Measurements from ENCODE around the gene CLPSL2. TPM values are rescaled to one million over a fixed set of nuclear protein-coding genes. Genes with fewer than 3 reads are reported as not detected.

The CLPSL2 gene
- total and polyA plus RNA-seq, 10 of the 15 experiments (the other 5 are each of a cell fraction or from before 2014, with no cell fraction given): 0.32 to 1.3 TPM; not detected in 8

DNA sequence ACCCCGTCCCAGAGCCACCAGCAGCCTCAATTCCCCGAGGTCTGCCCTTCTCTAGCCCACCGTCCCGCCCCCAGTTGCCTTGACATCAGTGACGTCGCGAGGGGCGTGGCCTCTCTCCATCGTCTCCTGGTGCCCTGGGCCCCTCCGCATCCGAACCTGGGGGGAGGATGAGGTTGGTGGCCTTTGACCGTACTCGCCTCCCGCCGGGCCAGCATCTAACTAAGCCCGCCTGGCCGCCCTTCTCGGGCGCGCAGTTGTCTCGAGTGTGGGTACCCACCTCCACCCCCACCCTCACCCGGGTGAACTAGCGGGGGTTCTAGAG lies 45.0 kb upstream of the CLPSL2 start:
- in situ Hi-C loops (cut with MboI) (no loop called here), intact Hi-C loops (cut with micrococcal nuclease; ENCODE audit: unreplicated experiment) (loop anchor here (5.0 to 10.0 kb wide), 2 partner anchors 387 to 434 kb away; partner anchors contain the start of genes DEF6 and PPARD)
- POLR2A ChIA-PET: interaction anchor here (1.1 to 1.9 kb wide), 4 partner anchors 13 to 57 kb away, joined by 3 to 6 read pairs (median 4); no protein-coding TSS in a partner anchor
- Histone ChIP-seq H3K9me3 (replicated peaks; ENCODE audit: control insufficient read depth, insufficient read depth, low read length) (no peaks in the 10 kb centered on the region), H4K20me1 (ENCODE audit: control insufficient read depth, insufficient read depth) (no peaks in the 10 kb centered on the region), H3K4me1 (ENCODE audit: control insufficient read depth, insufficient read depth, low read length) (peaks cover 50% of the 10 kb centered on the region), H3K27ac (ENCODE audit: control insufficient read depth, insufficient read depth) (peak overlapping the region; percentile 89), H3K9ac (ENCODE audit: control insufficient read depth, insufficient read depth, low read length) (peak overlapping the region; percentile 87), H3K36me3 (ENCODE audit: control insufficient read depth in 2 of 2, insufficient read depth in 2 of 2, low read length in 1 of 2) (no peaks in the 10 kb centered on the region), H3K27me3 (replicated peaks in 1 of 2; ENCODE audit: control insufficient read depth in 2 of 2, insufficient read depth in 2 of 2, low read length in 1 of 2) (no peaks in the 10 kb centered on the region), H2AFZ (ENCODE audit: control insufficient read depth, low read depth, low read length) (peak overlapping the region; percentile 81), H3K4me2 (ENCODE audit: control insufficient read depth, insufficient read depth) (peak overlapping the region; percentile 68), H3K4me3 (peak overlapping the region; percentile 86), H3K79me2 (ENCODE audit: control insufficient read depth, insufficient read depth, low read length) (no peaks in the 10 kb centered on the region; the same call in 1 of the 2 replicates)
- SMC1A ChIA-PET (ENCODE audit: uncharacterized antibody, unreplicated experiment): interaction anchor here (1.2 to 3.6 kb wide), 5 partner anchors 12 to 97 kb away, joined by 3 to 21 read pairs (median 6); no protein-coding TSS in a partner anchor
- WGBS (ENCODE audit: insufficient coverage, insufficient replicate concordance, low lambda C conversion rate, missing lambda C conversion rate): 2% methylated on average over 14 of the region's 23 CpGs
- FAIRE-seq: no peak
- CTCF ChIA-PET: interaction anchor here (1.0 to 9.7 kb wide), 4 partner anchors 9 to 145 kb away, joined by 3 to 374 read pairs (median 8); no protein-coding TSS in a partner anchor
- RAD21 ChIA-PET (ENCODE audit: unreplicated experiment): interaction anchor here (1.0 to 5.6 kb wide), 8 partner anchors 9 to 208 kb away, joined by 3 to 36 read pairs (median 8); no protein-coding TSS in a partner anchor
- DNase-seq (ENCODE audit: low read depth, low spot score): peak; percentile 72
- TSS peak; percentile 87 for BruUV-seq (replicated peaks)
- peak; percentile 69 for ATAC-seq
- TF ChIP-seq DPF2 (IDR thresholded peaks at IDR 0.05) (no peak), CHD2 (IDR thresholded peaks at IDR 0.05; ENCODE audit: borderline replicate concordance, low read depth, low read length) (no peak), ZNF207 (IDR thresholded peaks at IDR 0.05; ENCODE audit: borderline replicate concordance) (no peak), CBX3 (IDR thresholded peaks at IDR 0.05; ENCODE audit: borderline replicate concordance, low read depth) (no peak), ZNF217 (IDR thresholded peaks at IDR 0.05) (no peak), MEF2B (IDR thresholded peaks at IDR 0.05; ENCODE audit: partially characterized antibody, poor library complexity, severe bottlenecking) (peak; percentile 38), RBBP5 (conservative IDR thresholded peaks at IDR 0.05) (no peak), MXI1 (IDR thresholded peaks at IDR 0.05; ENCODE audit: low read depth, low read length) (peak; percentile 51; the same call in 1 of the 2 replicates), MEF2A (IDR thresholded peaks at IDR 0.05; ENCODE audit: insufficient read depth, low read depth, low read length) (no peak)
- TF ChIP-seq, protein P1, sequence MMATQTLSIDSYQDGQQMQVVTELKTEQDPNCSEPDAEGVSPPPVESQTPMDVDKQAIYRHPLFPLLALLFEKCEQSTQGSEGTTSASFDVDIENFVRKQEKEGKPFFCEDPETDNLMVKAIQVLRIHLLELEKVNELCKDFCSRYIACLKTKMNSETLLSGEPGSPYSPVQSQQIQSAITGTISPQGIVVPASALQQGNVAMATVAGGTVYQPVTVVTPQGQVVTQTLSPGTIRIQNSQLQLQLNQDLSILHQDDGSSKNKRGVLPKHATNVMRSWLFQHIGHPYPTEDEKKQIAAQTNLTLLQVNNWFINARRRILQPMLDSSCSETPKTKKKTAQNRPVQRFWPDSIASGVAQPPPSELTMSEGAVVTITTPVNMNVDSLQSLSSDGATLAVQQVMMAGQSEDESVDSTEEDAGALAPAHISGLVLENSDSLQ (IDR thresholded peaks at IDR 0.05): 0 out of 2 replicates have a peak, but pooled peaks have one; percentile 2
- TF ChIP-seq, protein P2, sequence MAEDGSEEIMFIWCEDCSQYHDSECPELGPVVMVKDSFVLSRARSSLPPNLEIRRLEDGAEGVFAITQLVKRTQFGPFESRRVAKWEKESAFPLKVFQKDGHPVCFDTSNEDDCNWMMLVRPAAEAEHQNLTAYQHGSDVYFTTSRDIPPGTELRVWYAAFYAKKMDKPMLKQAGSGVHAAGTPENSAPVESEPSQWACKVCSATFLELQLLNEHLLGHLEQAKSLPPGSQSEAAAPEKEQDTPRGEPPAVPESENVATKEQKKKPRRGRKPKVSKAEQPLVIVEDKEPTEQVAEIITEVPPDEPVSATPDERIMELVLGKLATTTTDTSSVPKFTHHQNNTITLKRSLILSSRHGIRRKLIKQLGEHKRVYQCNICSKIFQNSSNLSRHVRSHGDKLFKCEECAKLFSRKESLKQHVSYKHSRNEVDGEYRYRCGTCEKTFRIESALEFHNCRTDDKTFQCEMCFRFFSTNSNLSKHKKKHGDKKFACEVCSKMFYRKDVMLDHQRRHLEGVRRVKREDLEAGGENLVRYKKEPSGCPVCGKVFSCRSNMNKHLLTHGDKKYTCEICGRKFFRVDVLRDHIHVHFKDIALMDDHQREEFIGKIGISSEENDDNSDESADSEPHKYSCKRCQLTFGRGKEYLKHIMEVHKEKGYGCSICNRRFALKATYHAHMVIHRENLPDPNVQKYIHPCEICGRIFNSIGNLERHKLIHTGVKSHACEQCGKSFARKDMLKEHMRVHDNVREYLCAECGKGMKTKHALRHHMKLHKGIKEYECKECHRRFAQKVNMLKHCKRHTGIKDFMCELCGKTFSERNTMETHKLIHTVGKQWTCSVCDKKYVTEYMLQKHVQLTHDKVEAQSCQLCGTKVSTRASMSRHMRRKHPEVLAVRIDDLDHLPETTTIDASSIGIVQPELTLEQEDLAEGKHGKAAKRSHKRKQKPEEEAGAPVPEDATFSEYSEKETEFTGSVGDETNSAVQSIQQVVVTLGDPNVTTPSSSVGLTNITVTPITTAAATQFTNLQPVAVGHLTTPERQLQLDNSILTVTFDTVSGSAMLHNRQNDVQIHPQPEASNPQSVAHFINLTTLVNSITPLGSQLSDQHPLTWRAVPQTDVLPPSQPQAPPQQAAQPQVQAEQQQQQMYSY (CRISPR knock-in tag; IDR thresholded peaks at IDR 0.05): no peak
- TF ChIP-seq, protein P3, sequence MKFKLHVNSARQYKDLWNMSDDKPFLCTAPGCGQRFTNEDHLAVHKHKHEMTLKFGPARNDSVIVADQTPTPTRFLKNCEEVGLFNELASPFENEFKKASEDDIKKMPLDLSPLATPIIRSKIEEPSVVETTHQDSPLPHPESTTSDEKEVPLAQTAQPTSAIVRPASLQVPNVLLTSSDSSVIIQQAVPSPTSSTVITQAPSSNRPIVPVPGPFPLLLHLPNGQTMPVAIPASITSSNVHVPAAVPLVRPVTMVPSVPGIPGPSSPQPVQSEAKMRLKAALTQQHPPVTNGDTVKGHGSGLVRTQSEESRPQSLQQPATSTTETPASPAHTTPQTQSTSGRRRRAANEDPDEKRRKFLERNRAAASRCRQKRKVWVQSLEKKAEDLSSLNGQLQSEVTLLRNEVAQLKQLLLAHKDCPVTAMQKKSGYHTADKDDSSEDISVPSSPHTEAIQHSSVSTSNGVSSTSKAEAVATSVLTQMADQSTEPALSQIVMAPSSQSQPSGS (IDR thresholded peaks at IDR 0.05; ENCODE audit: low read length): no peak
- TF ChIP-seq, protein P4, sequence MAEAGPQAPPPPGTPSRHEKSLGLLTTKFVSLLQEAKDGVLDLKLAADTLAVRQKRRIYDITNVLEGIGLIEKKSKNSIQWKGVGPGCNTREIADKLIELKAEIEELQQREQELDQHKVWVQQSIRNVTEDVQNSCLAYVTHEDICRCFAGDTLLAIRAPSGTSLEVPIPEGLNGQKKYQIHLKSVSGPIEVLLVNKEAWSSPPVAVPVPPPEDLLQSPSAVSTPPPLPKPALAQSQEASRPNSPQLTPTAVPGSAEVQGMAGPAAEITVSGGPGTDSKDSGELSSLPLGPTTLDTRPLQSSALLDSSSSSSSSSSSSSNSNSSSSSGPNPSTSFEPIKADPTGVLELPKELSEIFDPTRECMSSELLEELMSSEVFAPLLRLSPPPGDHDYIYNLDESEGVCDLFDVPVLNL (IDR thresholded peaks at IDR 0.05; ENCODE audit: low read depth, low read length): no peak
- TF ChIP-seq, protein P5, sequence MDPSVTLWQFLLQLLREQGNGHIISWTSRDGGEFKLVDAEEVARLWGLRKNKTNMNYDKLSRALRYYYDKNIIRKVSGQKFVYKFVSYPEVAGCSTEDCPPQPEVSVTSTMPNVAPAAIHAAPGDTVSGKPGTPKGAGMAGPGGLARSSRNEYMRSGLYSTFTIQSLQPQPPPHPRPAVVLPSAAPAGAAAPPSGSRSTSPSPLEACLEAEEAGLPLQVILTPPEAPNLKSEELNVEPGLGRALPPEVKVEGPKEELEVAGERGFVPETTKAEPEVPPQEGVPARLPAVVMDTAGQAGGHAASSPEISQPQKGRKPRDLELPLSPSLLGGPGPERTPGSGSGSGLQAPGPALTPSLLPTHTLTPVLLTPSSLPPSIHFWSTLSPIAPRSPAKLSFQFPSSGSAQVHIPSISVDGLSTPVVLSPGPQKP (IDR thresholded peaks at IDR 0.05; ENCODE audit: low read depth, low read length): no peak
